H1 (cell line): ENCODE measurements around the gene GALNT2. TPM values are rescaled to one million over a fixed set of nuclear protein-coding genes. Genes with fewer than 3 reads are reported as not detected.

Source experiments
- KDM1A ChIP-seq: fragments of 200-600, 300-600 bp; sonication (generic); IDR thresholded peaks from 2 replicates; pipeline ENCODE4 v1.7.1; 2016; ENCODE audit warnings: mild to moderate bottlenecking, low read length, borderline replicate concordance
- PHF8 ChIP-seq: fragments of 200-600 bp; sonication (generic); conservative IDR thresholded peaks from 2 replicates; pipeline ENCODE4 v1.7.1; 2012; ENCODE audit warnings: low read depth, mild to moderate bottlenecking, inconsistent platforms, low read length, moderate library complexity
- SAP30 ChIP-seq: fragments of 300-600 bp; sonication (generic); IDR thresholded peaks from 2 replicates; pipeline ENCODE4 v1.7.1; 2012; ENCODE audit warnings: low read length, moderate library complexity, mild to moderate bottlenecking, inconsistent platforms; ENCODE audit not compliant: insufficient read depth, insufficient replicate concordance
- SP1 ChIP-seq: IDR thresholded peaks from 2 replicates; pipeline ENCODE4 v1.6.1; 2011; ENCODE audit warnings: low read depth, low read length
- YY1 ChIP-seq: IDR thresholded peaks from 2 replicates; pipeline ENCODE4 v1.6.1; 2011; ENCODE audit warnings: low read depth, mild to moderate bottlenecking, low read length
- polyA plus RNA-seq, 7 experiments: library from polyadenylated mRNA; depleted of rRNA in 3 of 7; stranded (reverse) in 5 of 7; unstranded in 2 of 7; fragments of >200 nt in 5 of 7; fragments of 200-250 nt in 2 of 7; gene quantifications; 1 replicate in 5 of 7; 2 replicates in 1 of 7; 4 replicates in 1 of 7; pipeline versions ENCODE4 v1.2.1 to v1.2.3, GENCODE V29; 2011 to 2013; ENCODE audit warnings: missing spikeins in 2 of 7, mixed read lengths in 2 of 7
- total RNA-seq: library from RNA; stranded (reverse); fragmentation: NEBNext Ultra II Directional; extraction: Animal tissue kit (Norgen Biotek cat#: 25700); gene quantifications from 2 replicates; pipeline ENCODE4 v1.2.1, GENCODE V29; 2021
- TF ChIP-seq, protein P1 (sequence below): fragments of 300-600 bp; sonication (generic); IDR thresholded peaks from 2 replicates; pipeline ENCODE4 v1.7.1; 2012; ENCODE audit warnings: low read length, moderate library complexity, mild to moderate bottlenecking, inconsistent platforms; ENCODE audit not compliant: insufficient replicate concordance
- TF ChIP-seq, protein P2 (sequence below): IDR thresholded peaks from 2 replicates; pipeline ENCODE4 v1.6.1; 2011; ENCODE audit warnings: low read depth, mild to moderate bottlenecking, low read length; ENCODE audit not compliant: insufficient read depth

GALNT2 gene
- total and polyA plus RNA-seq, 2 of the 8 experiments (the other 6 are each of a cell fraction or from before 2014, with no cell fraction given) = 34.5 to 75.3 TPM

- TF ChIP-seq, protein P1, sequence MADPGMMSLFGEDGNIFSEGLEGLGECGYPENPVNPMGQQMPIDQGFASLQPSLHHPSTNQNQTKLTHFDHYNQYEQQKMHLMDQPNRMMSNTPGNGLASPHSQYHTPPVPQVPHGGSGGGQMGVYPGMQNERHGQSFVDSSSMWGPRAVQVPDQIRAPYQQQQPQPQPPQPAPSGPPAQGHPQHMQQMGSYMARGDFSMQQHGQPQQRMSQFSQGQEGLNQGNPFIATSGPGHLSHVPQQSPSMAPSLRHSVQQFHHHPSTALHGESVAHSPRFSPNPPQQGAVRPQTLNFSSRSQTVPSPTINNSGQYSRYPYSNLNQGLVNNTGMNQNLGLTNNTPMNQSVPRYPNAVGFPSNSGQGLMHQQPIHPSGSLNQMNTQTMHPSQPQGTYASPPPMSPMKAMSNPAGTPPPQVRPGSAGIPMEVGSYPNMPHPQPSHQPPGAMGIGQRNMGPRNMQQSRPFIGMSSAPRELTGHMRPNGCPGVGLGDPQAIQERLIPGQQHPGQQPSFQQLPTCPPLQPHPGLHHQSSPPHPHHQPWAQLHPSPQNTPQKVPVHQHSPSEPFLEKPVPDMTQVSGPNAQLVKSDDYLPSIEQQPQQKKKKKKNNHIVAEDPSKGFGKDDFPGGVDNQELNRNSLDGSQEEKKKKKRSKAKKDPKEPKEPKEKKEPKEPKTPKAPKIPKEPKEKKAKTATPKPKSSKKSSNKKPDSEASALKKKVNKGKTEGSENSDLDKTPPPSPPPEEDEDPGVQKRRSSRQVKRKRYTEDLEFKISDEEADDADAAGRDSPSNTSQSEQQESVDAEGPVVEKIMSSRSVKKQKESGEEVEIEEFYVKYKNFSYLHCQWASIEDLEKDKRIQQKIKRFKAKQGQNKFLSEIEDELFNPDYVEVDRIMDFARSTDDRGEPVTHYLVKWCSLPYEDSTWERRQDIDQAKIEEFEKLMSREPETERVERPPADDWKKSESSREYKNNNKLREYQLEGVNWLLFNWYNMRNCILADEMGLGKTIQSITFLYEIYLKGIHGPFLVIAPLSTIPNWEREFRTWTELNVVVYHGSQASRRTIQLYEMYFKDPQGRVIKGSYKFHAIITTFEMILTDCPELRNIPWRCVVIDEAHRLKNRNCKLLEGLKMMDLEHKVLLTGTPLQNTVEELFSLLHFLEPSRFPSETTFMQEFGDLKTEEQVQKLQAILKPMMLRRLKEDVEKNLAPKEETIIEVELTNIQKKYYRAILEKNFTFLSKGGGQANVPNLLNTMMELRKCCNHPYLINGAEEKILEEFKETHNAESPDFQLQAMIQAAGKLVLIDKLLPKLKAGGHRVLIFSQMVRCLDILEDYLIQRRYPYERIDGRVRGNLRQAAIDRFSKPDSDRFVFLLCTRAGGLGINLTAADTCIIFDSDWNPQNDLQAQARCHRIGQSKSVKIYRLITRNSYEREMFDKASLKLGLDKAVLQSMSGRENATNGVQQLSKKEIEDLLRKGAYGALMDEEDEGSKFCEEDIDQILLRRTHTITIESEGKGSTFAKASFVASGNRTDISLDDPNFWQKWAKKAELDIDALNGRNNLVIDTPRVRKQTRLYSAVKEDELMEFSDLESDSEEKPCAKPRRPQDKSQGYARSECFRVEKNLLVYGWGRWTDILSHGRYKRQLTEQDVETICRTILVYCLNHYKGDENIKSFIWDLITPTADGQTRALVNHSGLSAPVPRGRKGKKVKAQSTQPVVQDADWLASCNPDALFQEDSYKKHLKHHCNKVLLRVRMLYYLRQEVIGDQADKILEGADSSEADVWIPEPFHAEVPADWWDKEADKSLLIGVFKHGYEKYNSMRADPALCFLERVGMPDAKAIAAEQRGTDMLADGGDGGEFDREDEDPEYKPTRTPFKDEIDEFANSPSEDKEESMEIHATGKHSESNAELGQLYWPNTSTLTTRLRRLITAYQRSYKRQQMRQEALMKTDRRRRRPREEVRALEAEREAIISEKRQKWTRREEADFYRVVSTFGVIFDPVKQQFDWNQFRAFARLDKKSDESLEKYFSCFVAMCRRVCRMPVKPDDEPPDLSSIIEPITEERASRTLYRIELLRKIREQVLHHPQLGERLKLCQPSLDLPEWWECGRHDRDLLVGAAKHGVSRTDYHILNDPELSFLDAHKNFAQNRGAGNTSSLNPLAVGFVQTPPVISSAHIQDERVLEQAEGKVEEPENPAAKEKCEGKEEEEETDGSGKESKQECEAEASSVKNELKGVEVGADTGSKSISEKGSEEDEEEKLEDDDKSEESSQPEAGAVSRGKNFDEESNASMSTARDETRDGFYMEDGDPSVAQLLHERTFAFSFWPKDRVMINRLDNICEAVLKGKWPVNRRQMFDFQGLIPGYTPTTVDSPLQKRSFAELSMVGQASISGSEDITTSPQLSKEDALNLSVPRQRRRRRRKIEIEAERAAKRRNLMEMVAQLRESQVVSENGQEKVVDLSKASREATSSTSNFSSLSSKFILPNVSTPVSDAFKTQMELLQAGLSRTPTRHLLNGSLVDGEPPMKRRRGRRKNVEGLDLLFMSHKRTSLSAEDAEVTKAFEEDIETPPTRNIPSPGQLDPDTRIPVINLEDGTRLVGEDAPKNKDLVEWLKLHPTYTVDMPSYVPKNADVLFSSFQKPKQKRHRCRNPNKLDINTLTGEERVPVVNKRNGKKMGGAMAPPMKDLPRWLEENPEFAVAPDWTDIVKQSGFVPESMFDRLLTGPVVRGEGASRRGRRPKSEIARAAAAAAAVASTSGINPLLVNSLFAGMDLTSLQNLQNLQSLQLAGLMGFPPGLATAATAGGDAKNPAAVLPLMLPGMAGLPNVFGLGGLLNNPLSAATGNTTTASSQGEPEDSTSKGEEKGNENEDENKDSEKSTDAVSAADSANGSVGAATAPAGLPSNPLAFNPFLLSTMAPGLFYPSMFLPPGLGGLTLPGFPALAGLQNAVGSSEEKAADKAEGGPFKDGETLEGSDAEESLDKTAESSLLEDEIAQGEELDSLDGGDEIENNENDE = no peak
- TF ChIP-seq SAP30 (no peak), YY1 (no peak), SP1 (no peak), PHF8 (no peak), KDM1A (no peak)
- TF ChIP-seq, protein P2, sequence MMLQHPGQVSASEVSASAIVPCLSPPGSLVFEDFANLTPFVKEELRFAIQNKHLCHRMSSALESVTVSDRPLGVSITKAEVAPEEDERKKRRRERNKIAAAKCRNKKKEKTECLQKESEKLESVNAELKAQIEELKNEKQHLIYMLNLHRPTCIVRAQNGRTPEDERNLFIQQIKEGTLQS = no peak
Observed at GRCh38 chr1:230301322-230301721, 234.3 kb downstream of the GALNT2 start (continued).
